GM21786 (cell line): Measurements from ENCODE around the gene RPTOR.
A peak's percentile ranks its signal among the peaks of the same experiment; 100 is the strongest.

Source experiments
- ATAC-seq: cut with Tn5 transposase; IDR thresholded peaks from one replicate; pipeline ENCODE4 v1.9.1; 2021; ENCODE audit not compliant: unreplicated experiment

Gene RPTOR

GRCh38 chr17:80886641-80887573 is 342.3 kb downstream of the RPTOR start:
- no peak for ATAC-seq

- no peak for ATAC-seq
Observed at GRCh38 chr17:80887639-80888175, 343.1 kb downstream of the RPTOR start.

DNA sequence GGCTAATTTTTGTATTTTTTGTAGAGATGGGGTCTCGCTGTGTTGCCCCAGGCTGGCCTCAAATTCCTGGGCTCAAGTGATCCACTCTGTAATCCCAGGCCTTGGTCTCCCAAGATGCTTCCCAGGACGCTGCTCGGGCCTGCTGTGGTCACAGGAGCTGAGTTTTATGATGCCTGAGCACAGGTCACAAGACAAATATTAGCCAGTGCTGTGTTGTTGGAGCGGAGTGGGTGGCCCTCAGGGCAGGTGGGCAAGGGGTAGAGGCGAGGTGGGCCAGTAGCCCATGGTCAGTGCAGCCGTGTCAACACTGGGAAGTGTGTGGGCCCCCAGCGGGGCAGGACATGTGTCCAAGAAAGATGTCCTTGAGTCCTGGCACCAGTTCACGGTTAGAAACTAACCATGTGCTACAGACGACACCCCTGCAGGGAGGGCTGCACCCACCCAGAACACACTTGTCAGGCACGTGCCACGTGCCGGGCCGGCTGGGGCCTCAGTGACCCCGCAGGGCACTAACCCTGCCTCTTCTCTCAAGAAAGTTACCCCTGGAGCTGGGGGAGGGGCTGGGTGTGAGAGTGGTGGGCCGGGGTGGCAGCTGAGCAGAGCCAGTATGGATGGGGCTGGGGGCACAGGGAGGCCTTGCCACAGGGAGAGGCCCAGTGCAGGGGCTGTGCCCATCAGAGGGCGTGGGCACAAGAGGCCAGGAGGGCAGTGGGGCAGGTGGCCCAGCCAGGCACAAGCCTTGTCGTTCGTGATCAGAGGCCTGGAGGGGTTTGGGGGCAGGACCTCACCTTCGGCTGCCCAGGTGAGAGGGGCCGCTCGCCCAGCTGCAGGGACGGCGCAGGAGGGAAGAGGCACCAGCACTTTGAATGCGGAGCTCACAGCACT is 343.9 kb downstream of the RPTOR start:
- ATAC-seq, result no peak

GRCh38 chr17:80889231-80890195 is 344.9 kb downstream of the RPTOR start:
- ATAC-seq, result no peak

- no peak for ATAC-seq
Observed at GRCh38 chr17:80890196-80890920, 345.7 kb downstream of the RPTOR start.

DNA sequence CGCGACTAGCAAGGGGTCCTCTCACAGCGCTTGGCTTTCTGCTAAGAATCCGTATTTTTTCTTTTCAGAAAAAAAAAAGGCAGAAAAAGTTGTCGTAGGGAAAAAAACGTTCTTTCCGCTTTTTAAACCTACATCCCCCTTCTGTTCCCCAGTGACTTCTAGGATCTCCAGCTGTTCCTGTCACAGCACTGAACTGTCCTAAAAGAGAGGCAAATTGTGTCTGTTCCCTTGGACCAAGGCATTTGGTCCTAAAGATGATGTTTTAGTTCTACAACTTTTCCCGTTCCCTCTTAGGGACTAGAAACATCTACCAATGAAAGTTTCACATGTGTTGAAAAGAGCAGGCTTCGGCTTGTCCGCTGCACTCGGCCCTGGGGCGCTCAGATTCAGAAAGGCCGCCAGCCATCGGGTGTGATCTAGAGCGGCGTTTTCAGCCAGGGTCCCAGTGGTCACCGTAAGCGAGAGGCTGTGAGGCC is 346.3 kb downstream of the RPTOR start:
- ATAC-seq, result no peak

DNA sequence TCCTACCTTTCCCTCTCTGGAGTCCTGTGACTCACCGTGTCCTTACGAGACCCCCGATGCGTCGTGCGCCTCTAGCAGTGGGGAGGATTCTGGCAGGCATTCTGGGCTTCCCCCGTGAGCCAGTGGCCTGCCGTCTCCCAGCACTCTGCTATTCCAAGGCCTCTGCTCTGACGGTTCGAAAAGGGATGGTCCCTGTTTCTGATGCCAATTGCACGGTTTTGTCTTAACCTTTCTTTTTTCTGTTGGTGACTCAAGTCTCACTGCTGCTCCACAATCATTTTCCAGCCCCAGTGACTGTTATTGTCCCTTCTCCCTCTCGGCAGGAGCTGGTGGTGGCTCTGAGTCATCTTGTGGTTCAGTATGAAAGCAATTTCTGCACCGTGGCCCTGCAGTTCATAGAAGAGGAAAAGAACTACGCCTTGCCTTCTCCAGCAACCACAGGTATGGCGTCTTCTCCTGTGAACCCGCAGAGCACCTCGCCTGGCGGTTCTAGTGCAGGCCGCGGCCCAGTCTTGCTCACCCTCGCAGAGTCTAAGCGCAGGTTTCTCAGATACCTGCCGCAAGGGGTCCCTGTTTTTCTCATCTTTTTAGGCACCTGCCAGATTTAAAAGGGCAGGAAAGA is 346.9 kb downstream of the RPTOR start:
- peak; percentile 60 for ATAC-seq

GRCh38 chr17:80892019-80892855 is 347.6 kb downstream of the RPTOR start:
- ATAC-seq, result peak; percentile 79

DNA sequence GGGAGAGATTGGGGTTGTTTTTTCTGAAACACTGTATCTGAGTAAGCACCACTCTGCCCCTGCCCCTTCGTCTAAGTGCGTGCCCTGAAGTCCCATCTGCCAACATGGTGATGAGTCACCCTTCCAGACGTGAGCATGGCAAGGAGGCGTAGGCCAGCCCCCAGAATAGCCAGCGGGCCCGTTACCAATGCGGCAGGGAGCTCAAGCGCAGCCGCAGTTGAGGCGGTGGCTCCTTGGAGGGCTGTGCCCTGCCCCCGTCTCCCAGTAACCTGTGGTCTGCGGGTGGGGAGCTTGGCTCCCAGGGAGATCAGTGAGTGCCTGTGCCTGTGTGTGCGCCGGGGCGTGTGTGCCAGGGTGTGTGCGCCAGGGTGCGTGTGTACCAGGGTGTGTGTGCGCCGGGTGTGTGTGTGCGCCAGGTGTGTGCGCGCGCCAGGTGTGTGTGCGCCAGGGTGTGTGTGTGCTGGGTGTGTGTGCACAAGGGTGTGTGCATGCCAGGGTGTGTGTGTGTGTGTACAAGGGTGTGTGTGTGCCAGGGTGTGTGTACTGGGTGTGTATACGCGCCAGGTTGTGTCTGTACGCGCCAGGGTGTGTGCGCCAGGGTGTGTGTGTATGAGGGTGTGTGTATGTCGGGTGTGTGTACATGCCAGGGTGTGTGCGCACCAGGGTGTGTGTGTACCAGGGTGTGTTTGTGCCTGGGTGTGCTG is 348.4 kb downstream of the RPTOR start:
- no peak for ATAC-seq

DNA sequence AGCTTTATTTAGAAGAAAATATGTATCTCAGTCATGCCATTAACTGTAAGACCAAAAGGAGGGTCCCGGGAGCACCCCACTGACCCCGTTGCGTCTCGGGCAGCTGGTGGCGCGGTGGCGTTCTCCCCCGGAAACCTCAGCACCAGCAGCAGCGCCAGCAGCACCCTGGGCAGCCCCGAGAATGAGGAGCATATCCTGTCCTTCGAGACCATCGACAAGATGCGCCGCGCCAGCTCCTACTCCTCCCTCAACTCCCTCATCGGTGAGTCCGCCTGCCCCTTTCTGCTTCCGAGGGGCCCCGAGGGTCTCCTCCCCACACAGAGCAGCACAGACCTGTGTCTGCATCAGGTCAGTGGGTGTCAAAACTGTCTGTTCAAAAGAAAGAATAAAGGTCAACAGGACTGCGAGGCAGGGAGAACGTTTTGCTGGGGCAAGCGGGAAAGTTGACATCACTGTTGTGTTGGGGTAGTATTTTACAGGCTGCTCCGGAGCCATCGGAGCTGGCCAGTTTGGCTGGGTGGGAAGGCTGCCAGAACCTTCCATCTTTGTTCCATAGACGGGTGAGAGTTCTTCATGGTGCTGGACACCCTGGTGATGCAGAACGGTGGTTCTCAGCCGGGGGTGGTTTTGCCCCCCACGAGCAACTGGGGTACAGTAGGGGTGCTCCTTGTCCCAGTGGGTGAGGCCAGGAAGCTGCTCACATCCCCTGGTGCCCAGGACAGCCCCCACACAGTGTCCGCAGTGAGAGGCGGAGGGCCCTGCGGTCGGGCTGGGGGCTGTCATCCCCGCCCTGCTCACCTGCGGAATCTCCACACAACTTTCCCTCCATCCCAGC is 349.2 kb downstream of the RPTOR start:
- ATAC-seq, result no peak

DNA sequence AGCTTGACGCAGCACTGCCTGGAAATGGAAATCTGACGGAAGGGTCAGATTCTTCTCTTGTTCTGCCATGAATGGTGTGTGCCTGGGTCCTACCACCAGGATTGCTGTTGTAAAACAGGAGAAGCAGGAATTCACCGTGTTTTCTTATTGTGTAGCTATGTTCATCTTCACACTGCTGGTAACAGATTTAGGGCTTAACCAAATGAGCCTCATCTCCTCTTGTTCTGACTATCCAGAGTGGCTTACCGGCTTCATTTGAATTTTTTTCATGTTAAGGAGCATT is 349.7 kb downstream of the RPTOR start:
- ATAC-seq, result no peak

GRCh38 chr17:80894726-80895125 is 350.1 kb downstream of the RPTOR start:
- no peak for ATAC-seq

GRCh38 chr17:80895366-80895765 is 350.7 kb downstream of the RPTOR start:
- ATAC-seq, result no peak

DNA sequence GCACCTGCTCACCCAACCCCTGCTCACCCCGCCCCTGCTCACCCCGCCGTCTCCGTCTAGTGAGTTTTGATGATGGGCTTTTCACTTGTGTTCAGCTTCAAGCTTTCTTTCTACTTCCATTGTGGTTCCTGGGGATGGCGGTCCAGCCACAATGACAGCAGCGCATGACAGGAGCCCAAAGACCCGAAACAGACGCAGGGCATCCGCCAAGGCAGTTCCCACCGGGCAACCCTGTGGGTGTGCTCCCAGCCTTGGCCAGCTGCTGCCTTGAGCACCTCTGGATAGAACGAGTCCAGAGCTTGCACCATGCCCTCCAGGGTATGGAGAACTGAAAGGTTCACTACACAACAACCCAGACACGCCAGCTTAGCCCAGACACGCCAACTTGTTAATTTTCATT is 354.1 kb downstream of the RPTOR start:
- ATAC-seq, result no peak

GRCh38 chr17:80899402-80900268 is 355.0 kb downstream of the RPTOR start:
- ATAC-seq, result no peak

DNA sequence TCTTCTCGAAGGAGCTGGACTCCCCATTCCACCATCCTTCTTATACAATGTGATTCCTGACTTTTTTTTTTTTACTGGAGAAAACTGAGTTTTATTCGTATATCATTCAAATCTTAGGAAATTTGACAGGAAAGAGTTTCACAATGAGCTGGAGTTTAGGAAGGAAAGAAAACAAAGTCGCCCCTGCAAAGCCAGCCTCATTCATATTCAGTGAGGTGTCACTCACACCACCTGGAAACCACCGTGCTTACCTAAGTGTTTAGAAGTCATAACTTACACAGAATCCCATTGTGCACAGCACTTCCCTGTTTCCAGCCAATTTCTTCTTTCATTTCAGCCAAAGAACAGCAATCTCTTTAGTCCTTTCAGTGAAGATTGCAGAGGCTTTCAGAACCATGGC is 356.7 kb downstream of the RPTOR start:
- no peak for ATAC-seq
